ENCODE results near the gene SEPSECS.
"Not testable (repeated sequence)": the region's sequence is repeated elsewhere in the genome, so short reads cannot be mapped to it uniquely, and the experiment has no call there.

Gene SEPSECS

GRCh38 chr4:25085671-25086070, 74.6 kb downstream of the SEPSECS start:
- Histone ChIP-seq H3K9me3 (ENCODE audit: insufficient read depth, low read length) (no peaks in the 10 kb centered on the region), H3F3A (ENCODE audit: insufficient read depth) (no peaks in the 10 kb centered on the region), H3K79me2 (ENCODE audit: insufficient read depth, low read length) (no peaks in the 10 kb centered on the region), H3K36me3 (ENCODE audit: low read length) (no peaks in the 10 kb centered on the region), H2AFZ (ENCODE audit: low read depth, low read length, severe bottlenecking) (no peak overlapping the region), H3K27ac (ENCODE audit: low read depth, low read length) (no peak overlapping the region), H3K27me3 (ENCODE audit: low read length) (no peaks in the 10 kb centered on the region), H4K20me1 (ENCODE audit: low read depth, low read length) (no peaks in the 10 kb centered on the region), H3K4me3 (ENCODE audit: insufficient read depth, low read length, poor library complexity, severe bottlenecking) (no peak overlapping the region), H3K9ac (ENCODE audit: low read length) (no peak overlapping the region), H3K9me2 (replicated peaks; ENCODE audit: insufficient read depth, low read length) (no peaks in the 10 kb centered on the region), H3K4me2 (ENCODE audit: low read depth, low read length, poor library complexity, severe bottlenecking) (no peak overlapping the region)
- TF ChIP-seq EZH2phosphoT487 (conservative IDR thresholded peaks at IDR 0.05; ENCODE audit: low read length), result no peak
- TF ChIP-seq, protein P1, sequence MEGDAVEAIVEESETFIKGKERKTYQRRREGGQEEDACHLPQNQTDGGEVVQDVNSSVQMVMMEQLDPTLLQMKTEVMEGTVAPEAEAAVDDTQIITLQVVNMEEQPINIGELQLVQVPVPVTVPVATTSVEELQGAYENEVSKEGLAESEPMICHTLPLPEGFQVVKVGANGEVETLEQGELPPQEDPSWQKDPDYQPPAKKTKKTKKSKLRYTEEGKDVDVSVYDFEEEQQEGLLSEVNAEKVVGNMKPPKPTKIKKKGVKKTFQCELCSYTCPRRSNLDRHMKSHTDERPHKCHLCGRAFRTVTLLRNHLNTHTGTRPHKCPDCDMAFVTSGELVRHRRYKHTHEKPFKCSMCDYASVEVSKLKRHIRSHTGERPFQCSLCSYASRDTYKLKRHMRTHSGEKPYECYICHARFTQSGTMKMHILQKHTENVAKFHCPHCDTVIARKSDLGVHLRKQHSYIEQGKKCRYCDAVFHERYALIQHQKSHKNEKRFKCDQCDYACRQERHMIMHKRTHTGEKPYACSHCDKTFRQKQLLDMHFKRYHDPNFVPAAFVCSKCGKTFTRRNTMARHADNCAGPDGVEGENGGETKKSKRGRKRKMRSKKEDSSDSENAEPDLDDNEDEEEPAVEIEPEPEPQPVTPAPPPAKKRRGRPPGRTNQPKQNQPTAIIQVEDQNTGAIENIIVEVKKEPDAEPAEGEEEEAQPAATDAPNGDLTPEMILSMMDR (IDR thresholded peaks at IDR 0.05; ENCODE audit: insufficient read depth, low read length, poor library complexity, severe bottlenecking), result no peak

GRCh38 chr4:25083441-25083840, 76.8 kb downstream of the SEPSECS start:
- not testable (repeated sequence) for H3K4me2 ChIP-seq (ENCODE audit: low read depth, low read length, poor library complexity, severe bottlenecking)

GRCh38 chr4:25081866-25082471, 78.3 kb downstream of the SEPSECS start:
- TF ChIP-seq EZH2phosphoT487 (conservative IDR thresholded peaks at IDR 0.05; ENCODE audit: low read length), result no peak
- TF ChIP-seq, protein P1 (IDR thresholded peaks at IDR 0.05; ENCODE audit: insufficient read depth, low read length, poor library complexity, severe bottlenecking), result no peak
- H3K79me2 ChIP-seq (ENCODE audit: insufficient read depth, low read length), result no peaks in the 10 kb centered on the region
- no peaks in the 10 kb centered on the region for H3F3A ChIP-seq (ENCODE audit: insufficient read depth)
- H3K27ac ChIP-seq (ENCODE audit: low read depth, low read length), result no peak overlapping the region
- H2AFZ ChIP-seq (ENCODE audit: low read depth, low read length, severe bottlenecking), result no peak overlapping the region
- no peaks in the 10 kb centered on the region for H3K36me3 ChIP-seq (ENCODE audit: low read length)
- H3K4me3 ChIP-seq (ENCODE audit: insufficient read depth, low read length, poor library complexity, severe bottlenecking), result no peak overlapping the region
- H4K20me1 ChIP-seq (ENCODE audit: low read depth, low read length), result no peaks in the 10 kb centered on the region
- no peaks in the 10 kb centered on the region for H3K27me3 ChIP-seq (ENCODE audit: low read length)
- H3K9me2 ChIP-seq (replicated peaks; ENCODE audit: insufficient read depth, low read length), result no peaks in the 10 kb centered on the region
- no peaks in the 10 kb centered on the region for H3K9me3 ChIP-seq (ENCODE audit: insufficient read depth, low read length)
- no peak overlapping the region for H3K4me2 ChIP-seq (ENCODE audit: low read depth, low read length, poor library complexity, severe bottlenecking)
- H3K9ac ChIP-seq (ENCODE audit: low read length), result no peak overlapping the region

More at GRCh38 chr4:25083441-25083840, 76.8 kb downstream of the SEPSECS start:
- not testable (repeated sequence) for H3K27ac ChIP-seq (ENCODE audit: low read depth, low read length); H3F3A ChIP-seq (ENCODE audit: insufficient read depth); H2AFZ ChIP-seq (ENCODE audit: low read depth, low read length, severe bottlenecking); H3K4me3 ChIP-seq (ENCODE audit: insufficient read depth, low read length, poor library complexity, severe bottlenecking); H4K20me1 ChIP-seq (ENCODE audit: low read depth, low read length); H3K27me3 ChIP-seq (ENCODE audit: low read length); H3K36me3 ChIP-seq (ENCODE audit: low read length); H3K9me3 ChIP-seq (ENCODE audit: insufficient read depth, low read length); H3K9ac ChIP-seq (ENCODE audit: low read length); H3K9me2 ChIP-seq (replicated peaks; ENCODE audit: insufficient read depth, low read length); H3K79me2 ChIP-seq (ENCODE audit: insufficient read depth, low read length)

DNA sequence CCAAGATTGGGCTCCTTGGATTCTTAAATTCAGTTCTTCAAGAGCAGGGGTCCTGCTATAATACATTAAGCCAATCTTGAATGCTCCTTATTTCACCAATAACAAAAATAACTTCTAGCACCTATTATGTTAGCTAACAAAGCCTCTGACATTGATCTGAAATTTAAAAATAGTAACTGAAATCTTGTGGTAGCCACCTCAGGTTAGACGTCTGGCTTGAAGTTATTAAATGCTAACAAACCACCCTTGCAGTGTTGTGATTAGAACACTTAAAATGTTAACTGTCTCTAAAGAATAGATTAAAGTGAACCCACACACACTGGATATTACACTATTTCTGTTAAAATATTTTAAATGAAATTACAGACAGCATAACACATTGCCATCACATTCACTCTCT, 79.7 kb downstream of the SEPSECS start:
- Histone ChIP-seq H3K9ac (ENCODE audit: low read length) (no peak overlapping the region), H4K20me1 (ENCODE audit: low read depth, low read length) (no peaks in the 10 kb centered on the region), H3F3A (ENCODE audit: insufficient read depth) (no peaks in the 10 kb centered on the region), H3K36me3 (ENCODE audit: low read length) (no peaks in the 10 kb centered on the region), H3K27me3 (ENCODE audit: low read length) (no peaks in the 10 kb centered on the region), H3K4me2 (ENCODE audit: low read depth, low read length, poor library complexity, severe bottlenecking) (no peak overlapping the region), H3K9me3 (ENCODE audit: insufficient read depth, low read length) (no peaks in the 10 kb centered on the region), H3K27ac (ENCODE audit: low read depth, low read length) (no peak overlapping the region), H3K9me2 (replicated peaks; ENCODE audit: insufficient read depth, low read length) (no peaks in the 10 kb centered on the region), H3K4me3 (ENCODE audit: insufficient read depth, low read length, poor library complexity, severe bottlenecking) (no peak overlapping the region), H2AFZ (ENCODE audit: low read depth, low read length, severe bottlenecking) (no peak overlapping the region), H3K79me2 (ENCODE audit: insufficient read depth, low read length) (no peaks in the 10 kb centered on the region)
- TF ChIP-seq, protein P1 (IDR thresholded peaks at IDR 0.05; ENCODE audit: insufficient read depth, low read length, poor library complexity, severe bottlenecking), result no peak
- no peak for TF ChIP-seq EZH2phosphoT487 (conservative IDR thresholded peaks at IDR 0.05; ENCODE audit: low read length)
